Gastroesophageal sphincter (tissue), 4 donors: Measurements from ENCODE around the gene ZNF136. TPM values are rescaled to one million over a fixed set of nuclear protein-coding genes. Genes with fewer than 3 reads are reported as not detected.

Source experiments
- ATAC-seq: fragments of 150-250 bp; one replicate; pipeline ENCODE4 v1.9.1; 2016; ENCODE audit warnings: mild to moderate bottlenecking, moderate library complexity
- H3K27ac ChIP-seq, 4 donors: fragments of 200-600 bp; sonication (generic) in 3 of 4; 1 replicate in 3 of 4; 2 replicates in 1 of 4; pipeline ENCODE4 v1.5.1; 2016 to 2019
- H3K27me3 ChIP-seq: fragments of 200-600 bp; sonication (generic); one replicate; pipeline ENCODE4 v1.5.1; 2019
- H3K36me3 ChIP-seq, 2 donors: fragments of 200-600 bp; sonication (generic); one replicate each; pipeline ENCODE4 v1.5.1; 2019; ENCODE audit warnings: control low read depth in 1 of 2
- H3K4me1 ChIP-seq, 3 donors: fragments of 200-600 bp; sonication (generic); 1 replicate in 2 of 3; 2 replicates in 1 of 3; pipeline ENCODE4 v1.5.1; 2016 to 2019; ENCODE audit warnings: control low read depth in 2 of 3
- H3K4me3 ChIP-seq, 2 donors: fragments of 200-600 bp; sonication (generic); one replicate each; pipeline ENCODE4 v1.5.1; 2019; ENCODE audit warnings: mild to moderate bottlenecking in 1 of 2, moderate library complexity in 1 of 2
- H3K9me3 ChIP-seq, 3 donors: fragments of 200-600 bp; sonication (generic); one replicate each; pipeline ENCODE4 v1.5.1; 2017 to 2019; ENCODE audit warnings: control low read depth in 2 of 3
- CTCF ChIP-seq, 4 experiments: fragments of 200-600 bp in 2 of 4; fragments of 450-650 bp in 2 of 4; sonication (generic) in 1 of 4; IDR thresholded peaks; one replicate each; pipeline ENCODE4 v1.5.1; 2017 to 2019; ENCODE audit warnings: antibody characterized with exemption in 4 of 4, mild to moderate bottlenecking in 2 of 4, moderate library complexity in 2 of 4
- EP300 ChIP-seq: sonication (generic); formaldehyde crosslinking; IDR thresholded peaks from one replicate; pipeline ENCODE4 v1.6.1; 2017; ENCODE audit warnings: antibody characterized with exemption, mild to moderate bottlenecking
- POLR2A ChIP-seq, 2 donors: fragments of 450-650 bp; IDR thresholded peaks; one replicate each; pipeline ENCODE4 v1.6.1; 2017; ENCODE audit warnings: antibody characterized with exemption in 2 of 2, mild to moderate bottlenecking in 2 of 2, moderate library complexity in 1 of 2
- POLR2AphosphoS5 ChIP-seq: sonication (generic); formaldehyde crosslinking; IDR thresholded peaks from one replicate; pipeline ENCODE4 v1.6.1; 2017; ENCODE audit warnings: antibody characterized with exemption
- WGBS, 2 donors: methylation state at CpG; one replicate each; pipeline ENCODE4 v1.1.5; 2018; ENCODE audit warnings: low coverage in 1 of 2; 5-methylcytosine and 5-hydroxymethylcytosine counted together
- total RNA-seq, 4 donors: library from RNA; depleted of rRNA; stranded (reverse); fragments of >200 nt; gene quantifications; one replicate each; pipeline ENCODE4 v1.1.0, GENCODE V29; 2016

ZNF136 gene
- total RNA-seq, 4 donors from 2014 or later = 8.7 to 19.6 (median 11.5) TPM

- no peaks in the 10 kb centered on the region for H3K27me3 ChIP-seq
- ATAC-seq = no peak
- H3K4me3 ChIP-seq = no peak overlapping the region
- H3K9me3 ChIP-seq = peaks cover 0 to 54% (median 2%) of the 10 kb centered on the region in 3 donors
- H3K36me3 ChIP-seq = peaks cover 0 to 10% of the 10 kb centered on the region in 2 donors
- H3K4me1 ChIP-seq = no peaks in the 10 kb centered on the region
- no peak overlapping the region for H3K27ac ChIP-seq
- no peak for TF ChIP-seq POLR2AphosphoS5
- TF ChIP-seq POLR2A (IDR thresholded peaks at IDR 0.05) = no peak
- TF ChIP-seq EP300 = no peak
- no peak for TF ChIP-seq CTCF (IDR thresholded peaks at IDR 0.05)
Measured at GRCh38 chr19:12217332-12217731, 54.4 kb downstream of the ZNF136 start.

GRCh38 chr19:12222980-12223630 is 60.2 kb downstream of the ZNF136 start:
- ATAC-seq = no peak
- 43 to 100% methylated on average over 1 of the region's 1 CpG for WGBS, 2 donors
- TF ChIP-seq POLR2A (IDR thresholded peaks at IDR 0.05) (no peak), POLR2AphosphoS5 (no peak), EP300 (no peak), CTCF (IDR thresholded peaks at IDR 0.05) (no peak)

GRCh38 chr19:12224676-12225075 is 61.8 kb downstream of the ZNF136 start:
- WGBS, 2 donors = 88 to 100% methylated on average over 1 to 5 of the region's 6 CpGs
- Histone ChIP-seq H3K9me3 (no peaks in the 10 kb centered on the region), H3K4me3 (no peak overlapping the region), H3K27me3 (no peaks in the 10 kb centered on the region), H3K4me1 (no peaks in the 10 kb centered on the region), H3K27ac (no peak overlapping the region), H3K36me3 (peaks cover 0 to 43% of the 10 kb centered on the region in 2 donors)
- no peak for ATAC-seq
- TF ChIP-seq CTCF (IDR thresholded peaks at IDR 0.05) (no peak), EP300 (no peak), POLR2AphosphoS5 (no peak), POLR2A (IDR thresholded peaks at IDR 0.05) (no peak)

More at GRCh38 chr19:12222980-12223630, 60.2 kb downstream of the ZNF136 start:
- Histone ChIP-seq H3K4me1 (no peaks in the 10 kb centered on the region), H3K27ac (no peak overlapping the region), H3K36me3 (peaks cover 0 to 40% of the 10 kb centered on the region in 2 donors), H3K9me3 (peaks cover 0 to 10% (median 0%) of the 10 kb centered on the region in 3 donors), H3K4me3 (no peak overlapping the region), H3K27me3 (no peaks in the 10 kb centered on the region)

GRCh38 chr19:12229990-12230389 is 67.1 kb downstream of the ZNF136 start:
- H3K4me1 ChIP-seq = no peaks in the 10 kb centered on the region
- no peak overlapping the region for H3K27ac ChIP-seq
- 88 to 100% methylated on average over 2 to 3 of the region's 3 CpGs for WGBS, 2 donors
- H3K27me3 ChIP-seq = no peaks in the 10 kb centered on the region
- H3K4me3 ChIP-seq = no peak overlapping the region
- TF ChIP-seq POLR2A (IDR thresholded peaks at IDR 0.05) = no peak
- TF ChIP-seq CTCF (IDR thresholded peaks at IDR 0.05) = no peak
- no peak for TF ChIP-seq POLR2AphosphoS5
- no peak for TF ChIP-seq EP300
- no peaks in the 10 kb centered on the region for H3K9me3 ChIP-seq
- peaks cover 0 to 55% of the 10 kb centered on the region in 2 donors for H3K36me3 ChIP-seq
- no peak for ATAC-seq
